GM18505 (cell line): ENCODE data around the gene RBSN.
"Not testable (repeated sequence)": the region's sequence is repeated elsewhere in the genome, so short reads cannot be mapped to it uniquely, and the experiment has no call there.

Source experiments
- ATAC-seq: cut with Tn5 transposase; IDR thresholded peaks from one replicate; pipeline ENCODE4 v1.9.1; 2021; ENCODE audit not compliant: unreplicated experiment
- POLR2A ChIP-seq: IDR thresholded peaks from 4 replicates; pipeline ENCODE4 v1.6.1; 2011; ENCODE audit warnings: borderline replicate concordance; ENCODE audit not compliant: insufficient read depth, insufficient read length; ENCODE audit errors: extremely low read depth

Gene RBSN

DNA sequence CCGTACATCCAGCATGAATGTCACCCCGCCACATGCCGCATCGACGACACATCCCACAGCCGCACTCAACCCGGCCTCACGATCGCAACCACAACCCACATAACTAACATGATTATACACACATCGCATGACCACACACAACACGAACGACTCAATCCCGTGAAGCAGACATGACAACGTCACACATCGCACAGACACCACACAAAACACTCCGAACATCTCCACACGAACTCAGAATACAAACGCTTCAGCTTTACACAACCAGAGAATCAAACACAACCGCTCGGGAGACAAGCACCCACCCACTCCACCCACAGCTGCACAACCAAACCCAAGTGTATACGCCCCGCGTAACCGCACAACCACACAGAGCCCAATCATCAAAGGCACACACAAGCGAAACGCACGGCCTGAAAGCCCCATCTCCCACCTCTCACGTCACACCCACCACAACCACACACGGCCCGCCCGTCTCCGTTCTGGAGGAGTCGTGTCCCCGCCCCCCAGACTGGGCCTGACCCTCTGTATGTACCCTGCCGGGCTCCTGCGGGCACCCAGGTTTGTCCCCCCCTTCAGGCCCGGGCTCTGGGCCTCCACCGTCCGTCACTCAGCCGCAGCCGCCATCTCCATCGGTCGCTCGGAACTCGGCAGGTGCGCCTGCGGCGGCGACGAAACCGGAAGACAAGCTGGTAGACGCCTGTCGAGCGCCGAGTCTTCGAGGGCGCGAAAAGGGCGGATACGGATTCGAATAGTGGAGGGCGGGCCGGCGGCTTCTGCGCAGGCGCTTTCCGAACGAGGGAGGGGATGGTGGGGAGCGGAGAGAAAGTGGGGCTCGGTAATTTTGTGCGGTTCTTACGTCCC lies at the start of gene RBSN:
TSS of gene RBSN (minus strand) at position 646 of the 861 bp plus-strand sequence. CDS start 3,028 bp downstream, outside the sequence.
- TF ChIP-seq POLR2A: peak; percentile 78

DNA sequence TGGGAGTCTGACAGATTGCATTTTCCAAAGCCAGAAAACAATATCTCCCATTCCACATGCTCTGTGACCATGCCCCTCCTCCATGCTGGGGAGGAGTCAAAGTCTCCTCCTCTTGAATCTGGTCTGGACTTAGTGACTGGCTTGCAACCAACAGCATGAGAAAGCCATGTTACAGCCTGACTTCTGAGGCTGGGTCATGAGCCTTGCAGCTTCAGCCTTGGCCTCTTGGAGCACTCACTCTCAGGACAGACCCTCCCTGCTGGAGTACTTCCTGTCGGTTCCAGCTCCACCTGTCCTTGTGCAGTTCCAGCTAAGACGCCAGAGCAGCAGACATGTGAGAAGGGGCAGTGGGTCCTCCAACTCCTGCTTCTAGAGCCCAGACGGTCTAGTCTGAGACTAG lies 49.7 kb upstream of the RBSN start:
- TF ChIP-seq POLR2A: no peak
- ATAC-seq: no peak

More for the DNA sequence above, at the start of gene RBSN:
- ATAC-seq: peak; percentile 88

DNA sequence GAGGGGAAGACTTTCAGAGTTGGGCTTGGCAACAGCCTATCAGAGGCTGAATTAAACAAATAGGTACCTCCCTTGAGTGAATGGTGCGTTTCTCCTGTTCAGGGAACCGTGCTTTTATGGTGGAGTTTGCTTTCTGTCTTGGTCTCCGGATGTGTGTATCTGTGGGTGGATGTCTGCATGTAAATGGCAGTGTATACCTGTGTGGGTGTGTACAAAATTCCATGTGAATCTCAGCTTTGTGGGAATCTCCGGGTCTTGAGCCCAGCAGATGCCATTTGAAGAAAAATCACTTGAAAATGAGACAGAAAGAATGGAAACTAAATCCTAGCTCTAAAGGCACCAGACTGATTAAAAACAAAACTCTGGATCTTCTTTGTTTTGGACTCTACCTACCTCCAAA lies 37.9 kb upstream of the RBSN start:
- not testable (repeated sequence) for ATAC-seq

DNA sequence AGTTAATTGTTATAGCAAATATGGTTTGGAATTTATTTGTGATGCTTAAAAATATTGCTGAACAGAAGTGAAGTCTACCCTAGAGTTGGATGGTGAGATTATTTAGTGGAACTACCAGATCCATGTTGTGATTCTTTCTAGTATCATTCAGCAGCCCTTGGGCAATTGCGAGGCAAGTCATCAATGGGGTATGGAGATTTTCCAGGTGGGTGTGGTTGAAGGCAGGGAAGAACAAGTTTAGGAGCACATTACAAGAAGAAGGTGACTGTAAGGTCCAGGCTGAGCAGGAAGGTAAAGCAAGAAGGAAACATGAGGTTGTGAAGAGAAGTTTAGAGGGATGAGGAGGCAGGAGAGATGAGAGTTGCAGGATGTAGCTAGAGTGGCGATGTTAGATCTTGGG lies 36.0 kb upstream of the RBSN start:
- ATAC-seq: not testable (repeated sequence)

DNA sequence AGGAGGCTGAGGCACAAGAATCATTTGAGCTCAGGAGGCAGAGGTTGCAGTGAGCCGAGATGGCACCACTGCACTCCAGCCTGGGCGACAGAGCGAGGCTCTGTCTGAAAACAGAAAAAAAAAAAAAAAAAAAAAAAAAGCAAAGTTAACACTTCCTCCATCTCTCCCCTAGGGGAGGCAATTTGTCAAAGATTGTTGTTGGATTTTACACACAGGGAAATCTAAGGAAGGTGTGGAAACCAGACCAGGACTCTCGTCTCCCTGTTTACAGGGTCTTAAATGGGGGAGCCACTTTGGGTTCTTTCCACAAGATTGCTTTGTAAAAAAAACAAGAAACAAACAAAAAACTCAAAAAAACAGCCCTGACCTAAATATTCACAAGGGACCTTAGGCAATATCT lies 29.5 kb upstream of the RBSN start:
- not testable (repeated sequence) for ATAC-seq

DNA sequence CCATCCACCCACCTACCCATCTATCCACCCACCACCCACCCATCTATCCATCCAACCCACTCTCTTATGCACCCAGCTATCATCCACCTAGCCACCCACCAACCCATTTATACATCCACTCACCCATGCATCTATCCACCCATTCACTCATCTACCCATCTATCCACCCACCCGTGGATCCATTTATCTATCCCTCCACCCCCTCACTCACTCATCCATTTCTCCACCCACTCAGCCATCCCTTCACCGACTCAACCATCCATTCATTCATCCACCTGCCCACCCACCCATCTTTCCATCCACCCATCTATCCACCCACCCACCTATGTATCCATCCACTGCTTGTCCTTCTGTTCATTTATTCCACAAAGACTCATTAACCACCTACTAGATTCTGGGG lies 28.0 kb upstream of the RBSN start:
- ATAC-seq: not testable (repeated sequence)

DNA sequence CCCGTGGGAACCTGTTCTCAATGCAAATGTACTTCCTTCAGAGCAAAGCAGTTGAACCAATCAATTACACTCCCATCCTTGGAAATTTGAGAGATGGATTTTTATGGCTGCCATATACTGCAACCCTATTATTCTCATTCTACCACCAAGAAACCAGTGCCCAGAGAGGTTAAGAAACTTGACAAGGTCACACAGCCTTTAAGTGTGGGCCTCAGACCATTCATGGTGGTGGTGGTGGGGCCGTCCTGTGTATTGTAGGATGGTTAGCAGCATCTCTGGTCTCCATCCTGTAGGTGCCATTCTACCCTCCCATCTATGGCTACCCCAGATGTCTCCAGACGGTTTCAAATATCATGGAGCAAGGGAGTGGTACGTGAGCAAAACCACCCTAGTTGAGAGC lies 23.4 kb upstream of the RBSN start:
- no peak for ATAC-seq

DNA sequence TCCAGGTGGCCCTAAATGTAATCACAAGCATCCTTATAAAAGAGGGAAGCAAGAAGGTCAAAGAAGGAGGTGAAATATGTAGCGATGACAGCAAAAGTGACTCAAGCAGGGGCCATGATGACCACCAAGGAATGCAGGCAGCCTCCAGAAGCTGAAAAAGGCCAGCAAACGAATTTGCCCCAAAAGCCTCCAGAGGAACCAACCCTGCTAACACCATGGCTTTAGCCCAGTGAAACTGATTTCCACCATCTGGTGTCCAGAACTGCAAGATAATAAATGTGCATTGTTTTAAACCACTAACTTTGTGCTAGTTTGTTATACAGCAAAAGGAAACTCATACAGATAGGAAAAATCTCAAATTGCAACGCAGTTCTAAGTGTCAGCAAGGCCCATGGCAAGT lies 23.0 kb upstream of the RBSN start:
- TF ChIP-seq POLR2A: no peak
- ATAC-seq: no peak

More for the DNA sequence above, 23.4 kb upstream of the RBSN start:
- no peak for TF ChIP-seq POLR2A

DNA sequence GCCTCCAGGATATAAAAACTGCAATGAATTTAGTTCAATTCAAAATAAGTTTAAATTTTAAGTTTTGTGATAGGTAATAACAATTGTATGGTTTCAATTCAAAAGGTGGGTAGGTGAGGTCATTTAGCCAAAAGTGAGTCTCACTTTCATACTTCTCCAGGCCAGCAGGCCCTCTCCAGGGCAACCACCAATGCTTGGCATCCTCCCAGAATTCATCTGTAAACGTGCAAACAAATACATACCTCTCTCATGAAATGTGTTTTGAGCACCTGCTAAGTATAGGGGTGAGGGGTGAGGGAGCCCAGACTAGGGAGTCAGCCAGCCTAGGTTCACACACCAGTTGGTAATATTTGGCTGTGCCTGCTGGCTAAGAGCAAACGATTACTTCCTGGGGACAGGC lies 22.0 kb upstream of the RBSN start:
- TF ChIP-seq POLR2A: no peak
- peak; percentile 64 for ATAC-seq

DNA sequence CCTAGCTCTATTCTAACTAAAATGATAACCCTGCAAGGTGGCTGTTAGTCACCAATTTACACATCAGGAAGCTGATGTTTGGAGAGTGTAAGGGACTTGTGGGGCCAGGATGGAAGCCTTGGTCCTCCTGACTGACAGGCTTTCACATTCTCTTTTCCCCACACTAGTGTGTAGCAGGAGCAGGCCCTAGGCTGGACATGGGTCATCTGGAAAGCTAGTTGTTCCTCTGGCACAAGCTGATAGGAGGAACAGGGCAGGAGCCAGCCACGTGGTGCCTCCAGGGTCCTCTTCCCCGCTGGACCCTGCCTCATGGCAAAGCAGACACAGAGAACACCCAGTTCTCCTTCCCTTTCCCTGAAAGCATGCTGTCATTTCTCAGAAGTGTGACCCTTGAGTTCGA lies 18.1 kb upstream of the RBSN start:
- TF ChIP-seq POLR2A: no peak
- no peak for ATAC-seq

DNA sequence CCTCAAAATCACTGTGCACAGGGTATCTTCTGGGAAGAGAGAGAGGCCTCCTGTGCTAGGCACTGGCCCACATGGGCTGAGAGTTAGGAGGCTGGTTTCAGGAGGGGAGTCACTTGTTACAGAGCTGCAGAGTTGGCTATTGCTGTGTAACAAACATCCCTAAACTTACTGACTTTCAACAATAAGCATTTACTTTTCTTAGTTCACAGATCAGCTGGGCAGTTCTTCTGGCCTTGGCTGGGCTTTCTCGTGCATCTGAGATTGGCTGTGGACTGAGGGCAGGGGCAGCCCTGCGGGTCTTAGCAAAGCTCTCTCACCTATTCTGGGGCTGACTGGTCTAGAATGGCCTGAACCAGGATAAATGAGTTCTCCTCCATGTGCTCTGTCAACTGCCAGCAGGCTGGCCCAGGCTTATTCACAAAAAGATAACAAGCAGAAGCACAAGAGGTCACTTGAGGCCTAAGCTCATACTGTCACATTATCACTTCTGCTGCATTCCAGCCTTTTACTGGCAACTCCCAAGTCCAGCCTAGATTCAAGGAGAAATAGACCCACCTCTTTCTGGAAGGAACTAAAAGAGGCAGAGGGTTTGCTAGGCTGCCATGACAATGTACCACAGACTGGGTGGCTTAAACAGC lies 17.2 kb upstream of the RBSN start:
- TF ChIP-seq POLR2A: no peak
- ATAC-seq: no peak

DNA sequence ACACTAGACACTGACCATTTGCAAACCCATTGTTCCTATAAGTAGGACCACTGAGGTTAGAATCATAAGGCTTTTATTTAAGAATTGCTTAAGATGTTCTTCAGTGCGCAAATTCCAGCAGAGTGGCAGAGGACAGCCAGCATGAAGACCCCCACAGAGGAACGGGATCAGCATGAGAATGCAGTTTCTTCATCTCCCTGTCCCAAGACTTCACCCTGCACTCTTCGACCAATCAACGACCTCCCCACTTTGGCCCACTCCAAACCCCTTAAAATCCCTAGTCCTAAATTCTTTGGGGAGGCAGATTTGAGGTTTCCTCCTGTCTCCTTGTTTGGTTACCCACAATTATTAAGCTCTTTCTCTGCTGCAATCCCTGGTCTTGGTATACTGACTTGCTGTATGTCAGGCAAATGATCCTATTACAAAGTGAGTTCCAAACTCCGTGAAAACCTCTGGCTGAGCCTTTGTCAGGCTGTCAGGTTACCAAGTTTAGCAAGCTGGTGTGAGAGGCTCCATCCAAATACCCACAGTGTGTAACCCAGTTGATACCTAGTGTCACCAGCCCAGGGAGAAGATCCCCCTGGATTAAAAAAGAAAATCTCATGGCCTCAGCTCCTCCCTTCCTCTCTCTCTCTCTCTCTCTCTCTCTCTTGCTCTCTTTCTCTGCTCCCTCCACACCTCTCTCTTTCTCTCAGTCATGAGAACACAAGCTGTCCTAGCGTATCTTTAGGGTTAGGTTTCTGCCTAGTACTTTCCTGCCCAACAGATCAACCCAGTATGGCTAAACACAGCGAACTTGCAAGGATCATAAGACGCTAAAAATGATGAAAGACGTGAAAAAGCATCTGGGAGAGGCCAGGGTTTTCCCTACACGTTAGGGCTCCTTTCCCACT lies 15.8 kb upstream of the RBSN start:
- no peak for ATAC-seq
- no peak for TF ChIP-seq POLR2A

DNA sequence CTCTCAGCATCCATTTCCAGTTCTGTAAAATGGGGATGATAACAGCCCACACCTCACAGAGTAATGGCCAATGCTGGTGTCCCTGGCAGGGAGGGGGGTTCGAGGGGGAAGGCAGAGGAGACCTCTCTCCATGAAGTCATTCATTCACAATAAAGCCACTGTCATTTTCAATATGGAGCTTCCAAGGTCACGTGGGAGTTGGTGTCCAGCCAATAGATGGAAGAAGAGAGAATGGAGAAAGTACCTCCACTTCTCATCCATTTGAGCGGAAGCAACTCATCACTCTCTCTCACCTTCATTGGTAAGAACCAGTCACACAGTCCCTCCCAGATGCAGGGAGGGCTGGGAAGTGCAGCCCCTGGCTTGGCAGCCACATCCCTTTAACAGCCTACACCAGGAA lies 14.9 kb upstream of the RBSN start:
- no peak for TF ChIP-seq POLR2A
- ATAC-seq: no peak

DNA sequence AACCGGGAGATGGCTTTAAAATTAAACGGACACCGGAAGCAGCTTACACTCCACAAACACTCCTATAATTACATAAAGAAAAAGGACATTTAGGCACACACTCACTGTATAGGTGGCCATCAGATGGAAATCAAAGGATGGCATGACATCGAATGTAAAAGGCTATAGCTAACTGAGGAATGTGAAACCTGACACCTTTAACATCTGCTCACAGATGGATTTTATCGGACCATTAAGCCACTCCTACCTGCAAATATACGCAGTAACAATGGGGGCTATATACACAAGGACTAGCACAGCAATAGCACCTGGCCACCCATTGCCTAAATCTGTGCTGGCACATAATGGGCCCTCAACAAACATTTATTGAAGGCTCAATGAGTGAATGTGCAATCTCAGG lies 14.5 kb upstream of the RBSN start:
- TF ChIP-seq POLR2A: no peak
- ATAC-seq: no peak
